Measurements from ENCODE around the gene TMEM42.

GRCh38 chr3:44825264-44825925, 36.3 kb upstream of the TMEM42 start:
- TF ChIP-seq CTCF (IDR thresholded peaks at IDR 0.05; ENCODE audit: control extremely low read depth in 1 of 3, insufficient read depth in 1 of 3, low read depth in 1 of 3, low read length in 3 of 3) (no peak), RFX5 (IDR thresholded peaks at IDR 0.05; ENCODE audit: borderline replicate concordance, low read depth, low read length) (no peak), NANOG (IDR thresholded peaks at IDR 0.05; ENCODE audit: insufficient read depth, low read depth, low read length, poor library complexity, severe bottlenecking) (no peak), POLR2AphosphoS5 (IDR thresholded peaks at IDR 0.05; ENCODE audit: low read depth, low read length) (no peak), CEBPB (IDR thresholded peaks at IDR 0.05; ENCODE audit: low read depth, low read length) (no peak), EZH2 (IDR thresholded peaks at IDR 0.05; ENCODE audit: low read depth, low read length, severe bottlenecking) (no peak), HDAC6 (IDR thresholded peaks at IDR 0.05; ENCODE audit: low read depth, low read length) (no peak), FOSL1 (IDR thresholded peaks at IDR 0.05; ENCODE audit: insufficient read depth, low read depth, low read length) (no peak), SP2 (IDR thresholded peaks at IDR 0.05; ENCODE audit: low read length) (no peak), USF2 (IDR thresholded peaks at IDR 0.05; ENCODE audit: low read length) (no peak)

Measured in H1 (cell line).